NCI-H1092 (cell line): Measurements from ENCODE around the gene NTN3.
A peak's percentile ranks its signal among the peaks of the same experiment; 100 is the strongest.

Experiments used
- DNase-seq: peaks from one replicate; lab custom pipeline; 2025; lab: John Stamatoyannopoulos, UW

The NTN3 gene

DNA sequence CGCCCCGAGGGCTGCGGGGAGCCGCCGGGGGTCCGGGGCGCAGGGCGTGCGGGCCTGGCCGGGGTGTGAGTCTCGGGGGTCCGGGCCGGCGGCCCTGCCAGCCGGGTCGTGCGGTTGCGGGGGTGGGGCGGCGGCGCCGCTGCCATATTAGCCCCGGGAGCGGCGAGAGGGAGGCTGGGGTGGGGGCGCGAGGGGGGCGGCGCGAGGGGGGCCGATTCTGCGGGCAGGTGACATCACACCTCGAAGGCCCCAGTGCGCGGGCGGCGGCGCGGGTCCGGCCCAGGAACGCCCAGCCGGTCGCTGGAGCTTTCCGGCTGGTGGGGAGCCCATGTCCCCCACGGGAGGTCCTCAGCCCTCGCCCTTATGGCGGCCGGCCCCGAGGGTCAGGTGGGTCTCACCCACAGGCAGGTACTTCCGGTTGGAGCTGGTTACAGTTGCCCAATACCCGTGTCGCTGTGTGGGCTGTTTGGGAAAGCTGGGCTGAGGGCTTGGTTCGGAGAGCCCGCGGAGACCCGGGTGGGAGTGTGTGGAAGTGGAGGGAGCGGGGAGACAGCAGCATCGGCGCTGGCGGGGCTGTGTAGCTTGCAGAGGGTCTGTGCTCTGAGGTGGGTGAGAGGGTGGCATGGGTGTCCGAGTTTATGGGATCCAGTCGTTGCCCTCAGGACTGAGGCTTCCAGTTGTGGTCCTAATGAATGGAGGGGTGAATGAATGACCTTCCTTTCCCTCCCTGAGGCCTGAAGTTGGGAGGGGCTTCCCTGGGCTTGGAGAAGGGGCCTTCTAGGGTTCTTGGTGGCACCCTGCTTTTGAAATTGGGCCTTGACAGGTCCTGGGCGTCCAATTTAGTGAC, 43.5 kb downstream of the NTN3 start:
- DNase-seq: no peak

DNA sequence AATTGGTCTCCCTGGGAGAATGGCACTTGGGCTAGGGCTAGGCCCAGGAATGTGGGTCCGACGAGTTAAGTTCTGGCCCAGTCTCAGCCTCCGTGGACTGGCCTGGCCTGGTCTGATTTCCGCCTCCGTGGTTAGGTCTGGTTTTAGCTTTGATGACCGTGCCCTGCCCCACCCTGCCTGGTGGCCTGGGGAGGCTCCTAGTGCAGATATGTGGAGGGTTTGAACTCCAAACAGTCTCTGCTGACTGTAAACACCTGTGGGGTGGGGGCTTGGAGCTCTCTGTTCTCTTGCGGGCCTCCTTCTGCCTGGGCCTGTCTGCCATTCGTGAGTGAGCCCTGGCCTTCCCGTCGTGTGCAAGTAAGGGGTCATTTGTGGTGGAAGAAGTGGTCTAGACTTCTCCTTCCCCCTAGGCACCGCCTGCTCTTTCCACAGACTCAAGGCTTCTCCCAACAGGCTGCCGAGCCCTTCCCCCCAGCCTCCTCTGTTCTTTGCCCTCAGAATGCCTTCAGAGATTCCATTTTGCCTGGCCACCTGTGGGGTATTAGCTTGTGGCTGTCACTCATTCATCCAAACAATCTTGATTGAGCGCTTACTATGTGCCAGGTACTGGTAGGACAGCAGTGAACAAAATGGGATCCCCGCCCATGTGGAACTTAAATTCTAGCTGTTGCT, 44.2 kb downstream of the NTN3 start:
- no peak for DNase-seq

DNA sequence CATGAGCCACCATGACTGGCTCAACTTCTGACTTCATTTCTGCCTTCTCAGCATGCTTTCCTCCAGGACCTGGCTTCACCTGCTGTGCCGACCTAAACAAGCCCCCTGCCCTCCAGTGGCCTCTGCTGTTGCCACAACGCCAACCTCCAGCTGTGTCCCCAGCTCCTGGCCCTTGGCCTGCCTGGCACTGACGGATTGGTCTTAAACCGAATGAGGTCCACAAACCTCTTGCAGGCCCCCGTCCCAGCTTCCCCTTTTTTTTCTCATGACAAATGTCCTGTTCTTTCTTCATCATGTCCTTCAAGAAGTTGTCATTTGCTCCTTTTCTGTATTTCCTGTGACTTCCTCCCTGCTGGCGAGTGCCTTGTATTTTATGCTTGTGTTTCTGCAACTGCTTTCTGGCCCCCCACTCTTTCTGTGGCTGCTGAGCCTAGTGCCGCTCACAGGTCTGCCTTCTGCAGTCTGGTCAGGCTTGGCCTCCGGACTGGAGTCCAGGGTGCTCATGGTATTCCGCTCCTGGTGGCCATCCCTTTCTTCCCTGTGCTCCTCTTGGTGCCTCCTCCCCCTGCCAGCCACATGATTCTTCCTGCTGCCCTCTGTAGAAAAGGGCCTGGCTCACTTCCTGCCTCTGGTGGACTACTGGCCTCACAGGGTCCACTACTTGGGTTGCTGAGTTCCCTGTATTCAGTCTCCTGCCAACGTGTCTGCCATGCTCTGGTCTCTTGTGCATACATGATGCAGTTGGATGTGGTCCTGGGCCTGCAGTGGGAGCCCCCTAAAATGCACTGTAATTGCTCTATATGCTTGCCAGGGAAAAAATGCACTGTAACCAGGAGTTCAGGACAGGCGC, 45.5 kb downstream of the NTN3 start:
- no peak for DNase-seq

DNA sequence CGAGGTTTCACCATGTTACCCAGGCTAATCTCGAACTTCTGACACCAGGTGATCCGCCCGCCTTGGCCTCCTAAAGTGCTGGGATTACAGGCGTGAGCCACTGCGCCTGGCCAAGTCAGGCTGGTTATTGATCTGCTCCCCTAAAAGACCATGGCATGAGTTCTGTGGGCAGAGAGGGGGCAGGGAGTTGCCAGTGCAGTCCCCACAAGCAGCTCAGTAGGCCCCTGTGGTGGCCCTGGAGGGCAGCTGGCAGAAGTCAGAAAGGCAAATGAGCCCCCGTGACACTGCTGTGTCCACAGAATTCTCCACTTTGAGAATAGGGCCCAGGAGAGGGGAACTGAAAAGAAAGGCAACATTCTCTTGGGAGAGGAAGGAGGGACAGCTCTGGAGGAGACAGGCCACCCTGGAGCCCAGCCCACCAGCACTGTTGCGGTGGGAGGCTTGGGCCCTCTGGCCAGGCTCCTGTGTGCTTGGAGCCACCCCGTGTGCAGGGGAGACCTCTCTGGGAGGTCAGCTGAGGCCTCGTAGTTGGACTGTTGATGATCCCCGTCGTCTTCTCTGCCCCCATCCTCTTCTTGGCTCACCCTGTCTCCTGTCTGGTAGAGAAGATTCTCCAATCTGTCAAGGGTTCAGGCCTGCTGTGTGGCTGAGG, 47.0 kb downstream of the NTN3 start:
- DNase-seq: no peak

DNA sequence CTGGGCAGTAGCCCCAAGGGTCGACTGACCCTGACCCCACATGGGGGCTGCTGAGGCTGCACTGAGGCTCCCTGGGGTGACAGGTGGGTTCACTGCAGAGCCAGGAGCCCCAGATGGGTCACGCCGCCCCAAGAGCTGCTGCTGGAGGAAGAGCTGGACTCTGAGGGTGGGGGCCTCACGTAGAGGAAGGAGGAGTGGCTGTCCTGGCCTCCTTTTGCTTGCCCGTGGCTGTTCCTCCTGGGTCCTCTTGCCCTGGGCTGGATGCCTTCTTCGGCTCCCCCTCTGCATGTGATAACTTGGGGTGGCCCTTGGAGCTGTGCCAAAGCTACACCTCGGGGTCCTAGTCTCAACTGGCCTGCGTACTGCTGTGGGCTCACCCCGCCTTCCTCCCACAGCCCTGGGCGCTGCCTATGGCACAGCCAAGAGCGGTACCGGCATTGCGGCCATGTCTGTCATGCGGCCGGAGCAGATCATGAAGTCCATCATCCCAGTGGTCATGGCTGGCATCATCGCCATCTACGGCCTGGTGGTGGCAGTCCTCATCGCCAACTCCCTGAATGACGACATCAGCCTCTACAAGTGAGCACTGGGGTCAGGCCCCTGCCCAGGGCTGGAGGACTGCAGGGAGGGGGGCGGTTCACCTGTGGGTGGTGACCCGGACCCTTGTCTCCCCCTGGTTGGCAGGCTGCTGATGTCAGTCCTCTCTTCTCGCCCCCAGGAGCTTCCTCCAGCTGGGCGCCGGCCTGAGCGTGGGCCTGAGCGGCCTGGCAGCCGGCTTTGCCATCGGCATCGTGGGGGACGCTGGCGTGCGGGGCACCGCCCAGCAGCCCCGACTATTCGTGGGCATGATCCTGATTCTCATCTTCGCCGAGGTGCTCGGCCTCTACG, 48.0 kb downstream of the NTN3 start:
- DNase-seq: no peak

DNA sequence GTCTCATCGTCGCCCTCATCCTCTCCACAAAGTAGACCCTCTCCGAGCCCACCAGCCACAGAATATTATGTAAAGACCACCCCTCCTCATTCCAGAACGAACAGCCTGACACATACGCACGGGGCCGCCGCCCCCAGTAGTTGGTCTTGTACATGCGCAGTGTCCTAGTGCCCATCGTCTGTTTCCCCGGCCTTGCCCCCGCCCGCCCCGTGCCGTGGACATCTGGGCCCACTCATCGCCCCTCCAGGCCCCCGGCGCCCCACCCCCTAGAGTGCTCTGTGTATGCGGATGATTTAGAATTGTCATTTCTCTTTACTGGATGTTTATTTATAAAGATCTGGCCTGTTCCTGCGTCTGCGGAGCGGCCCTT, 48.6 kb downstream of the NTN3 start:
- no peak for DNase-seq

DNA sequence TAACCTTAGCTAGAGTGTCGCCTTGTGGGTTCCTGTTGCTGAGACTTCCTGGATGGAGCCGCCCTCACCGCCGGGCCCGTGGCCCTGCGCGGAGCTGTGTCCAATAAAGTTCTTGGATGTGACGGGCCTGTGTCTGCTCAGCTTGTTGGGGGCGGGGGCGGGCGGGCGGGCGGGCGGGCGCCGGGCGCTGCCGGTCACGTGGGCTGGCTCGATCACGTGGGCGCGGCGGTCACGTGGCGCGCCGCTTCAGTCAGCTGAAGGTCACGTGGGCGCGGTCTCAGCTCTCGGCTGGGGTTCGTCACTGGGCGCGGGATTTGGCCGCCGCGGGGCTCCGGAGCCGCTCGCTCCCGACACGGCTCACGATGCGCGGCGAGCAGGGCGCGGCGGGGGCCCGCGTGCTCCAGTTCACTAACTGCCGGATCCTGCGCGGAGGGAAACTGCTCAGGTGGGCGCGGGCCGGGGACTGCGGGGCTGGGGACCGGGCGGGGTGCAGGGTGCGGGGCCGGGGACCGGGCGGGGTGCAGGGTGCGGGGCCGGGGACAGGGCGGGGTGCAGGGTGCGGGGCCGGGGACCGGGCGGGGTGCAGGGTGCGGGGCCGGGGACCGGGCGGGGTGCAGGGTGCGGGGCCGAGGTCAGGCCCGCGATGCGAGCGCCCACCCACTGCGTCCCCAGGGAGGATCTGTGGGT, 49.1 kb downstream of the NTN3 start, which contains the start of gene AMDHD2:
AMDHD2 (plus strand) TSS at position 275 of the 687 bp plus-strand sequence; CDS start at position 363, 88 bp downstream.
- peak; percentile 81 for DNase-seq

DNA sequence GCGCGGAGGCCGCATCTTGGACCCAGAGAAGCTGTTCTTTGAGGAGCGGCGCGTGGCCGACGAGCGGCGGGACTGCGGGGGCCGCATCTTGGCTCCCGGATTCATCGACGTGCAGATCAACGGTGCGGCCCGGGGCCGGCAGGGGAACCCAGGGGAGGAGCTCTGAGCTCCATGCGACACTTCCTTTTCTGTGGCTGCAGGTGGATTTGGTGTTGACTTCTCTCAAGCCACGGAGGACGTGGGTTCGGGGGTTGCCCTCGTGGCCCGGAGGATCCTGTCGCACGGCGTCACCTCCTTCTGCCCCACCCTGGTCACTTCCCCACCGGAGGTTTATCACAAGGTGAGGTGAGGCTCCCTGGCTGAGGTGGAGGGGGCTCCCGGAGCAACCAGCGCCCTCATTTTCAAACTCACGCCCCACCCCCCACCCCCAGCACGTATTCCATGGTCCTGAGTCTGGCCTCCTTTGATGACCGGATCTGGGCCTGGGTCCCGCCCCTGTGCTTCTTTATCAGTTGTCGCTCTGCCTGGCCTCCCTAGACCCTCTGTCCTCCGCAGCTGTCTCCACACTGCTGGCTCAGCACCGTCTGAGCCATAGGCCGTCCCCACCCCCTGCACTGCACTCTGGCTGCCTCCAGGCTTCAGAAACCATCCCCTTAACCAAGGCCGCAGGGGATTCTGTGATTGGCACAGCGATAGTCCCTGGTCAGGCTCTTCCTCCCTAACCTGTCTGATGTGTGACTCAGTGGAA, 49.9 kb downstream of the NTN3 start:
- no peak for DNase-seq
